Frontal cortex (tissue), 4 donors: Measurements from ENCODE around the gene SARDH. TPM values are rescaled to one million over a fixed set of nuclear protein-coding genes. Genes with fewer than 3 reads are reported as not detected.

Experiments
- DNase-seq, 2 donors: peaks; one replicate each; pipeline ENCODE4 v3.0.0; 2012; ENCODE audit warnings: low spot score in 2 of 2
- FAIRE-seq: peaks from 2 replicates; lab custom pipeline; 2012; peaks lifted over from hg19 to GRCh38; lab: Jason Lieb, UNC
- total RNA-seq: library from RNA; depleted of rRNA; stranded (reverse); fragments of >200 nt; gene quantifications from one replicate; pipeline ENCODE4 v1.2.3, GENCODE V29; 2014
- donor health status: control.
- donor health status: control.
- donor health status: control.

Gene SARDH
- total RNA-seq, 1 donor from 2014 or later, result 1.6 TPM

DNA sequence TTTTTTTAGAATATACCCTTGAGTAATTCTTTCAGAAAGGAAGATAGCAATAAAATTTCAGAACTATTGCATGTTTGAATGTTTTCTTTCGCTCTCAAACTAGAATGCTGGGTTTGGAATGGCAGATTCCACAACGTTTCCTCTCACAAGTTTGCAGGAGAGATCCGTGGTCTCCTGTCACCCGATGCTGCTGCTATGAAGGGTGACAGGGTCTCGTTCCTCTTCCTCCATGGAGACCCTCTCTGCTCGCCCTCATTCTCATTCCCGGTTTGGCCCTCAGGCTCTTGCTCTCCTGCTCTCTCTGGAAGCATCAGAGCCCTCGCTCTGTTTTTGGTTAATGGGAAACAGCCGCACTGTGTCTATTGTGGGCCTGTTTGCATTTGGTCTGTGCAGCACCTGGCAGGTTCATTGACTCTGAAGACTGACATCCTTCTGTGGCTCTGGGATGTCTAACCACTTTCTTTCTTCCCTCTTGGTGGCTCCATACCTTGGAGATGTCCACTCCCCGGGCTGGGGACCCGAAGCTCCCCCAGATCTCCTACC lies 116.4 kb downstream of the SARDH start:
- DNase-seq (no peak), FAIRE-seq (no peak)

DNA sequence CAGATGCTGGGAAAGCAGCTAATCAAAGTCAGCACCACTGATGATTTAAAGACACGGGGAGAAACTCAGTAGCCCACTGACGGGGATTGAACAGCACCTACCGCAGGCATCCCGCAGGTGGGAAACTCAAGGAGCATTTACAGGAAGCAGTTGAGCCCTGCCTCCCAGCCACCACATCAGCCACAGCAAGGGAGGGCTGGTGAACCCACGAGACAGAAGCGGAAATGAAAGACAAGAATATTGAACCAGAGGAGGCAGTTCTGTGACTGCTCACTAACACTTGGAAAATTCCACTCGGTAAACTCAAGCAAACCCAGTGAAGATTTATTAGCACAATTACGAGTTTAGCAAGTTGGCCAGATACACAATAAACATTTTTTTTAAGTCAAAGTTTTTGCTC lies 118.4 kb downstream of the SARDH start:
- no peak for DNase-seq
- no peak for FAIRE-seq

DNA sequence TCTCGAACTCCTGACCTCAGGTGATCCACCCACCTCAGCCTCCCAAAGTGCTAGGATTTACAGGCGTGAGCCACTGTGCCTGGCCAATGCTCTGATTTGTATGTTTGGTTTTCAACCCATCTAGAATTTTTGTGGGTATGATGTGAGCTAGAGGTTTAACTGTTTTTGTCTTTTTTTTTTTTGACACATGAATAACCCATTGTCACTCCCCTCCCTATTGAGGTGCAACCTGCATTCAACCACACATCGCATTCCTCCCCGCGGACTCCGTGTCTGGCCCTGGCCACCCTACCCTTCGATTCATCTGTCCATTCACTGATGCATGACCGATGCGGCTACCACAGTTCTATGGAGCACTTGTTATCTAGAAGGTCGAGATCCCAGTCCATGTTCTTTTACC lies 119.4 kb downstream of the SARDH start:
- DNase-seq, result no peak

DNA sequence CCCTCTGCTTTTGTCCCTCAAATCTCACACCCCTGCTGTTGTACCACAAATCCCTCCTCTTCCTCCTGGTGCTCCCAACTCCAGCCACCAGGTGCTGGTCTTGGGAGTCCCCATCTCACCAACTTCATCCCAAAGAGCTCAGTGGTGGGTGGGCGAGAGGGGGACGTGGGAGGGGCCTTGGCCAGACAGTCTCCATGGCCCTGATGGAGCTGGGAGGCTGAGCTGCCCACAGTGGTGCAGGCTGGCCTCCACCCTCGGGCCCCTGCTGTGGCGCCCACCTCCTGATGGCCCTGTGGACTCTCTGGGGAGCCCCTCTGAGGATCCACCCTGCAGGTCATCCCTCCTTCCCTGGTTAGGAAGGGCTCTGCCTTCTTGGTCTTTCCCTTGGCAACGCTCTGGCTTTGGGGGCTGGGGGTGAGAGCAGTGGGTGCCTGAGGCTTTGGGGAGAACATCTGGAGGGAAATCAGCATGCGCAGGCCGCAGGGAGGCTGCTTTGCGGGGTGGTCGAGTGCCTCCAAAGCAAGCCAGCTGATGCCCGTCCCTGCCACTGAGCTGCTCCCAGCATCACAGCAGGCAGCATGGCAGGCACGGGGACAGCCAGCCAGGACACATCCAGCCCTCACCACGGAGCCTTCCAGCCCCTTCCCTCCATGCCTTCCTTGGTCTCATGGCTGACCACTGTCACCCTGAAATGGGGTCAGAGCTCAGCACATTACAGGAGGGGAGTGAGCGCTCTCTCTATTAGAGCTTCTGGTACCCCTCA lies 121.3 kb downstream of the SARDH start:
- no peak for FAIRE-seq
- DNase-seq, result no peak

More for the DNA sequence above, 119.4 kb downstream of the SARDH start:
- FAIRE-seq, result no peak

DNA sequence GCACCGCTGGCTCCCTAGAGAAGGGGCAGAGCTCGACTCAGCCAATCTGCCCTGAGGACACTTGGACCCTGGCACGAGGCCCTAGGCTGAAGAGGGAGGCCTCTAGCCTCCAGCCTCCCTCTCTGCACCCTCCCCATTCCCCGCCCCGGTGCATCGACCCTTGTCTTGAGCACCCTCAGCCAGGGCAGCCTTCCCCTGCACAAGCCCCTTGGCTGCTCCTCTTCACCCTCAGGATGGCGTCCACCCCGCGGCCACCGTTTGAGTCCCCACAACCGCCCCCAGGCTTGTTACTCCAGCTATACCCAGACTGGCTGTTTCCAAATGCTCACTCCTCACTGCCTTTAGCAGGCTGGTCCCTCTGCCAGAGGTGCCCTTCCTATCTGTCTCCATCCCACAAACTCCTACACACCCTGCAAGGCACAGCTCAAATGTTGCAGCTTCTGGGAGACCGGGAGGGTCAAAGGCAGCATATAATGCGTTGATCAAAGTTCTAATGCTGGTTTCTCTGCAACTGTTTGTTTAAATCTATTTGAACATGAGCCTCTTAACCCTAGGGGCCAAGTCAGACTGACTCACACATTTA lies 122.5 kb downstream of the SARDH start:
- no peak for FAIRE-seq
- no peak for DNase-seq

DNA sequence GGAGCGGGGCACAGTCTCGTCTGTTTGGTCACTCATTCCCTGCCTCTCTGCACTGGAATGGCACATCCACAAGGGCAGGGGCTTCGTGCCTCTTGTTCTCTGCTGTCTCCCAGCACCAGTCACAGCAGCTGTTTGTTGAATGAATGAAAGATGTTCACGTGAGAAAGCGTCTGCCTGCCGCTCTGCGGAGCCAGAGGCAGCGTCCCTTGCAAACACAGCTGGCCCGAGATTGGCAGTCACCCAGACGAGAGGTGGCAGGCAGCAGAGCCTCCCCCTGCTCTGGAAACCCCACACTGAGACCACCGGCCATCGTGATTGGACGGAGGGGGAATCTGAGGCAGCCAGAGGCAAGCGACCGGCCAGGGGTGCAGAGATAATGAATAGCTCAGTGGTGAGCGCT lies 123.0 kb downstream of the SARDH start:
- no peak for FAIRE-seq
- no peak for DNase-seq

DNA sequence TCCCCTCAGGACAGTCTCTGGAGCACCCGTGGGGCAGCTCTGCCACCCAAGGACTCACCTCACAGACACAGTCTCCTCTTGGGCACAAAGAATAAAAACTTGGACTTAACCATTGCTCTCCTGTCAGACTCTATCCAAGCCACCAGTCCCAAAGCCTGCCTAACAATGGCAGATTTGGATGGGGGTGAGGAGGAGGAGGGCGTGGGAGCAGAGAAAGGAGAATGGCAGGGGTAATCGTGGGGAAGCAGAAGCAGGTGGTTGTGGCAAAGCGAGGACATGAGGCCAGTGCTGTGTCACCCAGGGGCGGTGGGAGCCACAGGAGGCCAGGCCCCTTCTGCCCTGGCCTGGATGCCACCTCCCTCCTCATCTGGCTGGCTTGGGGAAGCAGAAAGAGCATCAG lies 123.5 kb downstream of the SARDH start:
- FAIRE-seq (no peak), DNase-seq (no peak)

DNA sequence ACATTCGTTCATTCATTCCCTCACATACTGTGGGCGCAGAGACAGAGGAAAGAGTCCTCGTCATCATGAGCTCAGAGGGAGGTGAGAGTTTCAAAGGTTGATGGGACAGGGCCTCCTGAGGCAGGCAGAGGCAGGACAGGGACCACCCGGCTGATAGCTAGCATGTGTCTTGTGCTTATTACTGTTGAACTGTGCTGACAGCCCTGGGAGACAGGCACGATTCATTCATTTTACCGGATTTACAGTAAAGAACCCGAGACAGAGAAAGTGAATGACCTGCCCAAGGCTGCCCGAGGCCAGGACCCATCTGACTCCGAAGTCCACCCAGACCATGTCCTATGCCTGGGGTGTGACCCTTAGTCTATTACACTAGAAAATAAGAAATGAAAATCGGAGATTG lies 124.1 kb downstream of the SARDH start:
- DNase-seq (no peak), FAIRE-seq (no peak)

Other genes starting within 250 kb of the SARDH start
- not detected for gene MYMK, start 213.4 kb downstream of the SARDH start, total RNA-seq
- gene ADAMTSL2, start 203.6 kb downstream of the SARDH start, total RNA-seq, result 2.4 TPM
- 12.6 TPM for gene FAM163B, start 129.0 kb downstream of the SARDH start, total RNA-seq
- under 0.01 TPM for gene DBH, start 102.0 kb downstream of the SARDH start, total RNA-seq